GM23338 (cell line): ENCODE measurements around the gene TTC5. TPM values are rescaled to one million over a fixed set of nuclear protein-coding genes. Genes with fewer than 3 reads are reported as not detected.

ENCODE experiments used
- ATAC-seq: fragments of 200-7000 bp; cut with Tn5 transposase; 3 replicates; pipeline ENCODE4 v1.9.1; 2020
- DNase-seq: peaks from one replicate; pipeline ENCODE4 v3.0.0-alpha.2; 2015; ENCODE audit warnings: low spot score
- H2AFZ ChIP-seq: fragments of 200-600 bp; sonication (generic); 2 replicates; pipeline ENCODE4 v1.8.0; 2016; ENCODE audit warnings: antibody characterized with exemption, mild to moderate bottlenecking, moderate library complexity
- H3F3A ChIP-seq: fragments of 200-600 bp; sonication (generic); replicated peaks from 2 replicates; pipeline ENCODE4 v1.8.0; 2017; ENCODE audit warnings: antibody characterized with exemption, mixed run types, low read depth
- H3K27ac ChIP-seq: fragments of 200-600 bp; sonication (generic); 2 replicates; pipeline ENCODE4 v1.6.1; 2016; ENCODE audit warnings: low read depth
- H3K27me3 ChIP-seq: fragments of 200-600 bp; sonication (generic); 2 replicates; pipeline ENCODE4 v1.8.0; 2016; ENCODE audit warnings: mild to moderate bottlenecking, mixed run types, moderate library complexity; ENCODE audit not compliant: insufficient read depth
- H3K36me3 ChIP-seq: fragments of 200-600 bp; sonication (generic); 2 replicates; pipeline ENCODE4 v1.8.0; 2016; ENCODE audit warnings: mild to moderate bottlenecking; ENCODE audit not compliant: insufficient read depth
- H3K4me1 ChIP-seq: fragments of 200-600 bp; sonication (generic); 2 replicates; pipeline ENCODE4 v1.8.0; 2016; ENCODE audit warnings: mild to moderate bottlenecking, moderate library complexity; ENCODE audit not compliant: insufficient read depth
- H3K4me2 ChIP-seq: fragments of 200-600 bp; sonication (generic); 2 replicates; pipeline ENCODE4 v1.7.1; 2017; ENCODE audit warnings: mixed run types
- H3K4me3 ChIP-seq: fragments of 200-600 bp; sonication (generic); 2 replicates; pipeline ENCODE4 v1.6.1; 2016; ENCODE audit warnings: mixed run types
- H3K79me2 ChIP-seq: fragments of 200-600 bp; sonication (generic); replicated peaks from 2 replicates; pipeline ENCODE4 v1.8.0; 2017; ENCODE audit warnings: mild to moderate bottlenecking; ENCODE audit not compliant: insufficient read depth
- H3K9me2 ChIP-seq: fragments of 200-600 bp; sonication (generic); 2 replicates; pipeline ENCODE4 v1.8.0; 2017; ENCODE audit not compliant: insufficient read depth
- H4K20me1 ChIP-seq: fragments of 200-600 bp; sonication (generic); replicated peaks from 2 replicates; pipeline ENCODE4 v1.8.0; 2017; ENCODE audit warnings: mild to moderate bottlenecking; ENCODE audit not compliant: insufficient read depth
- H3K27ac Mint-ChIP-seq: 2 replicates; pipeline ENCODE4 v1.8.0; 2020; ENCODE audit warnings: inconsistent platforms, mild to moderate bottlenecking, moderate library complexity, mixed read lengths
- H3K27me3 Mint-ChIP-seq: 3 replicates; pipeline ENCODE4 v1.8.0; 2022; ENCODE audit warnings: low read depth, mild to moderate bottlenecking, moderate library complexity, mixed read lengths, inconsistent platforms; ENCODE audit not compliant: insufficient read depth, poor library complexity
- H3K36me3 Mint-ChIP-seq: 3 replicates; pipeline ENCODE4 v1.8.0; 2021; ENCODE audit warnings: low read depth, mild to moderate bottlenecking, inconsistent platforms, moderate library complexity, mixed read lengths
- H3K4me1 Mint-ChIP-seq: 3 replicates; pipeline ENCODE4 v1.8.0; 2020; ENCODE audit warnings: mild to moderate bottlenecking, inconsistent platforms, mixed read lengths
- H3K4me3 Mint-ChIP-seq: 3 replicates; pipeline ENCODE4 v1.8.0; 2021; ENCODE audit warnings: moderate library complexity, mild to moderate bottlenecking, inconsistent platforms, mixed read lengths
- H3K9me3 Mint-ChIP-seq: 3 replicates; pipeline ENCODE4 v1.8.0; 2020; ENCODE audit warnings: moderate library complexity, mild to moderate bottlenecking, inconsistent platforms, mixed read lengths
- CREB1 ChIP-seq: fragments of 250-450 bp; sonication (Bioruptor Pico); IDR thresholded peaks from 2 replicates; pipeline ENCODE4 v1.5.0; 2020; ENCODE audit warnings: low read depth, mild to moderate bottlenecking, moderate library complexity
- EZH2 ChIP-seq: fragments of 200-600 bp; sonication (generic); IDR thresholded peaks from one replicate; pipeline ENCODE4 v1.8.0; 2017; ENCODE audit warnings: antibody characterized with exemption, mild to moderate bottlenecking, low read depth; ENCODE audit not compliant: unreplicated experiment
- EZH2phosphoT487 ChIP-seq: fragments of 200-600 bp; sonication (generic); IDR thresholded peaks from one replicate; pipeline ENCODE4 v1.8.1; 2018; ENCODE audit warnings: antibody characterized with exemption; ENCODE audit not compliant: unreplicated experiment
- POLR2AphosphoS5 ChIP-seq: IDR thresholded peaks from 2 replicates; pipeline ENCODE4 v1.6.1; 2016; ENCODE audit warnings: antibody characterized with exemption, low read depth
- ZNF114 ChIP-seq: fragments of 250-450 bp; sonication (Bioruptor Pico); IDR thresholded peaks from 2 replicates; pipeline ENCODE4 v1.5.0; 2020; ENCODE audit warnings: mild to moderate bottlenecking, moderate library complexity
- polyA plus RNA-seq: library from polyadenylated mRNA; unstranded; fragments of >200 nt; fragmentation: Nextera tagmentation; extraction: Ambion mirVana; gene quantifications from 2 replicates; pipeline ENCODE4 v1.2.1, GENCODE V29; 2016
- total RNA-seq: library from RNA; depleted of rRNA; stranded (reverse); fragments of >200 nt; shearing (Covaris generic); gene quantifications from 2 replicates; pipeline ENCODE4 v1.2.3, GENCODE V29; 2014
- TF ChIP-seq, protein P1 (sequence below), 2 experiments: fragments of 200-600 bp in 1 of 2; sonication (generic) in 1 of 2; conservative IDR thresholded peaks; 2 replicates each; pipeline versions ENCODE4 v1.5.1 to v1.6.1; 2016 to 2017; ENCODE audit warnings: antibody characterized with exemption in 2 of 2, low read depth in 2 of 2, mild to moderate bottlenecking in 2 of 2, moderate library complexity in 1 of 2
- TF ChIP-seq, protein P2 (sequence below): fragments of 250-450 bp; sonication (Bioruptor Pico); IDR thresholded peaks from 2 replicates; pipeline ENCODE4 v1.5.0; 2020; ENCODE audit warnings: mild to moderate bottlenecking, moderate library complexity
- TF ChIP-seq, protein P3 (sequence below): IDR thresholded peaks from 2 replicates; pipeline ENCODE4 v1.6.1; 2016; ENCODE audit warnings: antibody characterized with exemption

TTC5 gene
- total and polyA plus RNA-seq, 2 experiments from 2014 or later, result 9.3 to 14.6 TPM

DNA sequence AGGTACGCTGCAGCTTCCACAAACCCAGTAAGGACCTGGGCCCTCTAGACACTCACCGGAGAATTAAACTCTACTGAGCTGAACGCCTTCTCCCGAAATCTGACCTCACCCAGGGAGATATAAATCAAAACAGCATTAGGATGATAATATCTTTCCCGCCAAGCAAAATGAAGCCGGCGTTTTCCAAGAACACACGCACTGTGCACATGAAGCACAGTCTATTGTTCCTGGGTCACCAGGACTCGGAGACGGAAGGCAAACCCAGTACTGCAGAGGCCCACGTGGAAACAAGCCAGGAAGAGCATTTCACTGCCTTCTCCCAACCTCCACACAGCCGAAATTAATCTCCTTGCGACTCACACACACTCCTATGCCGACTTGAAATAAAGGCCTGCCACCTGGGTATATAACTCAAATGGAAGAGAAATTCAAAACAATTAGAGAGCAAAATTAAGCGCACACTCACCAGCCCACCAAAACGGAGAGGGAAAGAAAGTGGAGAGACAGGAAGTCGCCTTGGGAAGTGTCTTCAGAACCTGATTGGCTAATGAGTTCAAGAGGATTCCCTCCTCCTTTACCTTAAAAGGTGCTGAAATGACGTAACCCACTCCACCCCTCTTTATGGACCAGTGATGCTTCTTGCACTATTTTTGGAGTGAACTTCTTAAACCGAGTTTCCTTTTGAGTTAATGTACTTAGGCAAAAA, 27.2 kb upstream of the TTC5 start, which contains the start of gene CCNB1IP1:
CCNB1IP1 (minus strand) TSS at position 492 of the 706 bp plus-strand sequence. CDS start 16,756 bp downstream, outside the sequence.
- H3K4me1 ChIP-seq, result peaks cover 16% of the 10 kb centered on the region
- H4K20me1 ChIP-seq, result peaks cover 23% of the 10 kb centered on the region
- H3F3A ChIP-seq, result no peaks in the 10 kb centered on the region; the same call in 1 of the 2 replicates
- H3K36me3 Mint-ChIP-seq, result peaks cover 43% of the 10 kb centered on the region
- ATAC-seq (peak; percentile 97), DNase-seq (peak; percentile 97)
- H3K36me3 ChIP-seq, result peaks cover 11% of the 10 kb centered on the region; the same call in 1 of the 2 replicates
- peak within 1 kb of the TSS; percentile 93 for H3K4me2 ChIP-seq
- H3K9me2 ChIP-seq, result no peaks in the 10 kb centered on the region
- H3K4me3 Mint-ChIP-seq, result peak within 1 kb of the TSS; percentile 98
- H3K4me3 ChIP-seq, result peak within 1 kb of the TSS; percentile 58
- peaks cover 3% of the 10 kb centered on the region for H3K27me3 Mint-ChIP-seq
- peak within 1 kb of the TSS; percentile 84 for H3K27ac ChIP-seq
- TF ChIP-seq POLR2AphosphoS5 (peak; percentile 76), ZNF114 (CRISPR knock-in tag) (no peak), CREB1 (CRISPR knock-in tag) (peak; percentile 68)
- no peaks in the 10 kb centered on the region for H3K27me3 ChIP-seq
- H2AFZ ChIP-seq, result no peak within 1 kb of the TSS
- no peaks in the 10 kb centered on the region for H3K9me3 Mint-ChIP-seq
- peaks cover 52% of the 10 kb centered on the region for H3K79me2 ChIP-seq
- H3K27ac Mint-ChIP-seq, result peak within 1 kb of the TSS; percentile 99
- peaks cover 27% of the 10 kb centered on the region for H3K4me1 Mint-ChIP-seq

DNA sequence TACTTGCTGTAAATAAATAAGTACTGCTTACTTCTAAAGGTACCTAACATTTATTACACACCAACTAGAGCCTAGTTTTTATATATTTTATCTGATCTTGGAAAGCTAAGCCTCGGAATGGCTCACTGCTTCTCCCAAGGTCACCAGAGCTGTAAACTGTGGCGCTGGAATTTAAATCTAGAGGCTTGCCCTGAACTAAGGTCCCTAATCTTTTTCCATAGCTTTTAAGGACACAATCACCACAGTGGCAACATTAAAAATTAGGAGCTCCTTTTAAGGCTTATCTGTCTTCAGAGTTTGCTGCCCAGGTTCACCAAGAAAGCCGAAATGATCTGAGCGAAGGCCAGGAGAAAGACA, 26.7 kb upstream of the TTC5 start:
- no peak overlapping the region for H2AFZ ChIP-seq
- peak overlapping the region; percentile 58 for H3K4me3 ChIP-seq
- H3K4me1 ChIP-seq, result peaks cover 16% of the 10 kb centered on the region
- peak overlapping the region; percentile 84 for H3K27ac ChIP-seq
- H4K20me1 ChIP-seq, result peaks cover 28% of the 10 kb centered on the region
- Mint-ChIP-seq H3K27ac (peak overlapping the region; percentile 99), H3K9me3 (no peaks in the 10 kb centered on the region), H3K27me3 (peaks cover 3% of the 10 kb centered on the region), H3K4me3 (peak overlapping the region; percentile 98), H3K36me3 (peaks cover 48% of the 10 kb centered on the region), H3K4me1 (peaks cover 29% of the 10 kb centered on the region)
- H3K36me3 ChIP-seq, result peaks cover 11% of the 10 kb centered on the region; the same call in 1 of the 2 replicates
- H3K9me2 ChIP-seq, result no peaks in the 10 kb centered on the region
- peak overlapping the region; percentile 93 for H3K4me2 ChIP-seq
- H3K79me2 ChIP-seq, result peaks cover 57% of the 10 kb centered on the region
- ATAC-seq (peak; percentile 15), DNase-seq (peak; percentile 31)
- TF ChIP-seq, protein P1, sequence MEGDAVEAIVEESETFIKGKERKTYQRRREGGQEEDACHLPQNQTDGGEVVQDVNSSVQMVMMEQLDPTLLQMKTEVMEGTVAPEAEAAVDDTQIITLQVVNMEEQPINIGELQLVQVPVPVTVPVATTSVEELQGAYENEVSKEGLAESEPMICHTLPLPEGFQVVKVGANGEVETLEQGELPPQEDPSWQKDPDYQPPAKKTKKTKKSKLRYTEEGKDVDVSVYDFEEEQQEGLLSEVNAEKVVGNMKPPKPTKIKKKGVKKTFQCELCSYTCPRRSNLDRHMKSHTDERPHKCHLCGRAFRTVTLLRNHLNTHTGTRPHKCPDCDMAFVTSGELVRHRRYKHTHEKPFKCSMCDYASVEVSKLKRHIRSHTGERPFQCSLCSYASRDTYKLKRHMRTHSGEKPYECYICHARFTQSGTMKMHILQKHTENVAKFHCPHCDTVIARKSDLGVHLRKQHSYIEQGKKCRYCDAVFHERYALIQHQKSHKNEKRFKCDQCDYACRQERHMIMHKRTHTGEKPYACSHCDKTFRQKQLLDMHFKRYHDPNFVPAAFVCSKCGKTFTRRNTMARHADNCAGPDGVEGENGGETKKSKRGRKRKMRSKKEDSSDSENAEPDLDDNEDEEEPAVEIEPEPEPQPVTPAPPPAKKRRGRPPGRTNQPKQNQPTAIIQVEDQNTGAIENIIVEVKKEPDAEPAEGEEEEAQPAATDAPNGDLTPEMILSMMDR (conservative IDR thresholded peaks at IDR 0.05; ENCODE audit: low read depth in 2 of 2), result no peak
- TF ChIP-seq EZH2phosphoT487 (no peak), EZH2 (no peak), CREB1 (CRISPR knock-in tag) (no peak)
- TF ChIP-seq, protein P2, sequence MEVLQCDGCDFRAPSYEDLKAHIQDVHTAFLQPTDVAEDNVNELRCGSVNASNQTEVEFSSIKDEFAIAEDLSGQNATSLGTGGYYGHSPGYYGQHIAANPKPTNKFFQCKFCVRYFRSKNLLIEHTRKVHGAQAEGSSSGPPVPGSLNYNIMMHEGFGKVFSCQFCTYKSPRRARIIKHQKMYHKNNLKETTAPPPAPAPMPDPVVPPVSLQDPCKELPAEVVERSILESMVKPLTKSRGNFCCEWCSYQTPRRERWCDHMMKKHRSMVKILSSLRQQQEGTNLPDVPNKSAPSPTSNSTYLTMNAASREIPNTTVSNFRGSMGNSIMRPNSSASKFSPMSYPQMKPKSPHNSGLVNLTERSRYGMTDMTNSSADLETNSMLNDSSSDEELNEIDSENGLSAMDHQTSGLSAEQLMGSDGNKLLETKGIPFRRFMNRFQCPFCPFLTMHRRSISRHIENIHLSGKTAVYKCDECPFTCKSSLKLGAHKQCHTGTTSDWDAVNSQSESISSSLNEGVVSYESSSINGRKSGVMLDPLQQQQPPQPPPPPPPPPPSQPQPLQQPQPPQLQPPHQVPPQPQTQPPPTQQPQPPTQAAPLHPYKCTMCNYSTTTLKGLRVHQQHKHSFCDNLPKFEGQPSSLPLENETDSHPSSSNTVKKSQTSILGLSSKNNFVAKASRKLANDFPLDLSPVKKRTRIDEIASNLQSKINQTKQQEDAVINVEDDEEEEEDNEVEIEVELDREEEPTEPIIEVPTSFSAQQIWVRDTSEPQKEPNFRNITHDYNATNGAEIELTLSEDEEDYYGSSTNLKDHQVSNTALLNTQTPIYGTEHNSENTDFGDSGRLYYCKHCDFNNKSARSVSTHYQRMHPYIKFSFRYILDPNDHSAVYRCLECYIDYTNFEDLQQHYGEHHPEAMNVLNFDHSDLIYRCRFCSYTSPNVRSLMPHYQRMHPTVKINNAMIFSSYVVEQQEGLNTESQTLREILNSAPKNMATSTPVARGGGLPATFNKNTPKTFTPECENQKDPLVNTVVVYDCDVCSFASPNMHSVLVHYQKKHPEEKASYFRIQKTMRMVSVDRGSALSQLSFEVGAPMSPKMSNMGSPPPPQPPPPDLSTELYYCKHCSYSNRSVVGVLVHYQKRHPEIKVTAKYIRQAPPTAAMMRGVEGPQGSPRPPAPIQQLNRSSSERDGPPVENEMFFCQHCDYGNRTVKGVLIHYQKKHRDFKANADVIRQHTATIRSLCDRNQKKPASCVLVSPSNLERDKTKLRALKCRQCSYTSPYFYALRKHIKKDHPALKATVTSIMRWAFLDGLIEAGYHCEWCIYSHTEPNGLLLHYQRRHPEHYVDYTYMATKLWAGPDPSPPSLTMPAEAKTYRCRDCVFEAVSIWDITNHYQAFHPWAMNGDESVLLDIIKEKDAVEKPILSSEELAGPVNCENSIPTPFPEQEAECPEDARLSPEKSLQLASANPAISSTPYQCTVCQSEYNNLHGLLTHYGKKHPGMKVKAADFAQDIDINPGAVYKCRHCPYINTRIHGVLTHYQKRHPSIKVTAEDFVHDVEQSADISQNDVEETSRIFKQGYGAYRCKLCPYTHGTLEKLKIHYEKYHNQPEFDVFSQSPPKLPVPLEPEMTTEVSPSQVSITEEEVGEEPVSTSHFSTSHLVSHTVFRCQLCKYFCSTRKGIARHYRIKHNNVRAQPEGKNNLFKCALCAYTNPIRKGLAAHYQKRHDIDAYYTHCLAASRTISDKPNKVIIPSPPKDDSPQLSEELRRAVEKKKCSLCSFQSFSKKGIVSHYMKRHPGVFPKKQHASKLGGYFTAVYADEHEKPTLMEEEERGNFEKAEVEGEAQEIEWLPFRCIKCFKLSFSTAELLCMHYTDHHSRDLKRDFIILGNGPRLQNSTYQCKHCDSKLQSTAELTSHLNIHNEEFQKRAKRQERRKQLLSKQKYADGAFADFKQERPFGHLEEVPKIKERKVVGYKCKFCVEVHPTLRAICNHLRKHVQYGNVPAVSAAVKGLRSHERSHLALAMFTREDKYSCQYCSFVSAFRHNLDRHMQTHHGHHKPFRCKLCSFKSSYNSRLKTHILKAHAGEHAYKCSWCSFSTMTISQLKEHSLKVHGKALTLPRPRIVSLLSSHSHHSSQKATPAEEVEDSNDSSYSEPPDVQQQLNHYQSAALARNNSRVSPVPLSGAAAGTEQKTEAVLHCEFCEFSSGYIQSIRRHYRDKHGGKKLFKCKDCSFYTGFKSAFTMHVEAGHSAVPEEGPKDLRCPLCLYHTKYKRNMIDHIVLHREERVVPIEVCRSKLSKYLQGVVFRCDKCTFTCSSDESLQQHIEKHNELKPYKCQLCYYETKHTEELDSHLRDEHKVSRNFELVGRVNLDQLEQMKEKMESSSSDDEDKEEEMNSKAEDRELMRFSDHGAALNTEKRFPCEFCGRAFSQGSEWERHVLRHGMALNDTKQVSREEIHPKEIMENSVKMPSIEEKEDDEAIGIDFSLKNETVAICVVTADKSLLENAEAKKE (CRISPR knock-in tag), result no peak
- TF ChIP-seq, protein P3, sequence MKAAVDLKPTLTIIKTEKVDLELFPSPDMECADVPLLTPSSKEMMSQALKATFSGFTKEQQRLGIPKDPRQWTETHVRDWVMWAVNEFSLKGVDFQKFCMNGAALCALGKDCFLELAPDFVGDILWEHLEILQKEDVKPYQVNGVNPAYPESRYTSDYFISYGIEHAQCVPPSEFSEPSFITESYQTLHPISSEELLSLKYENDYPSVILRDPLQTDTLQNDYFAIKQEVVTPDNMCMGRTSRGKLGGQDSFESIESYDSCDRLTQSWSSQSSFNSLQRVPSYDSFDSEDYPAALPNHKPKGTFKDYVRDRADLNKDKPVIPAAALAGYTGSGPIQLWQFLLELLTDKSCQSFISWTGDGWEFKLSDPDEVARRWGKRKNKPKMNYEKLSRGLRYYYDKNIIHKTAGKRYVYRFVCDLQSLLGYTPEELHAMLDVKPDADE, result no peak
- no peaks in the 10 kb centered on the region; the same call in 1 of the 2 replicates for H3F3A ChIP-seq
- H3K27me3 ChIP-seq, result no peaks in the 10 kb centered on the region
